SK-N-SH treated with all-trans-retinoic acid at 6 μM for 48 hours (cell line): Measurements from ENCODE around the gene PCED1A.

Source experiments
- ATAC-seq: fragments of 200-7000 bp; cut with Tn5 transposase; 3 replicates; pipeline ENCODE4 v1.9.1; 2020; ENCODE audit warnings: mild to moderate bottlenecking, moderate library complexity
- ARNTL ChIP-seq: fragments of 450-650 bp; formaldehyde crosslinking; IDR thresholded peaks from 2 replicates; pipeline ENCODE4 v1.5.0; 2020; ENCODE audit warnings: low read depth, mild to moderate bottlenecking, moderate library complexity, borderline replicate concordance
- BACH2 ChIP-seq: fragments of 250-450 bp; sonication (Bioruptor Pico); IDR thresholded peaks from 2 replicates; pipeline ENCODE4 v1.9.0; 2021; ENCODE audit warnings: mild to moderate bottlenecking, borderline replicate concordance
- CREB5 ChIP-seq: fragments of 250-450 bp; sonication (Bioruptor Pico); IDR thresholded peaks from 2 replicates; pipeline ENCODE4 v1.5.1; 2020; ENCODE audit warnings: low read depth, mild to moderate bottlenecking, moderate library complexity
- CSDC2 ChIP-seq: fragments of 250-450 bp; sonication (Bioruptor Pico); IDR thresholded peaks from 2 replicates; pipeline ENCODE4 v1.5.0; 2020; ENCODE audit warnings: mild to moderate bottlenecking, moderate library complexity
- CSRNP3 ChIP-seq: fragments of 250-450 bp; sonication (Bioruptor Pico); IDR thresholded peaks from 2 replicates; pipeline ENCODE4 v1.5.1; 2021; ENCODE audit warnings: mild to moderate bottlenecking, moderate library complexity
- ESRRG ChIP-seq: fragments of 250-450 bp; sonication (Bioruptor Pico); IDR thresholded peaks from 2 replicates; pipeline ENCODE4 v1.6.1; 2021; ENCODE audit warnings: mild to moderate bottlenecking
- GLIS3 ChIP-seq: fragments of 250-450 bp; sonication (Bioruptor Pico); IDR thresholded peaks from 2 replicates; pipeline ENCODE4 v1.5.0; 2020; ENCODE audit warnings: mild to moderate bottlenecking, moderate library complexity
- ISL1 ChIP-seq: fragments of 250-450 bp; sonication (Bioruptor Pico); IDR thresholded peaks from 2 replicates; pipeline ENCODE4 v2.1.2; 2022; ENCODE audit warnings: mild to moderate bottlenecking, moderate library complexity
- OSR1 ChIP-seq: fragments of 250-450 bp; sonication (Bioruptor Pico); IDR thresholded peaks from 2 replicates; pipeline ENCODE4 v1.8.0; 2022; ENCODE audit warnings: moderate library complexity, mild to moderate bottlenecking, inconsistent platforms
- PATZ1 ChIP-seq: fragments of 250-450 bp; sonication (Bioruptor Pico); IDR thresholded peaks from 2 replicates; pipeline ENCODE4 v1.8.0; 2020; ENCODE audit warnings: mild to moderate bottlenecking, moderate library complexity, borderline replicate concordance
- RARB ChIP-seq: fragments of 250-450 bp; sonication (Bioruptor Pico); IDR thresholded peaks from 2 replicates; pipeline ENCODE4 v1.8.0; 2021; ENCODE audit warnings: mild to moderate bottlenecking, moderate library complexity
- SNAI2 ChIP-seq: fragments of 250-450 bp; sonication (Bioruptor Pico); IDR thresholded peaks from 2 replicates; pipeline ENCODE4 v1.5.0; 2020; ENCODE audit warnings: mild to moderate bottlenecking, moderate library complexity
- TCF4 ChIP-seq: fragments of 250-450 bp; sonication (Bioruptor Pico); IDR thresholded peaks from 2 replicates; pipeline ENCODE4 v1.8.0; 2021; ENCODE audit warnings: mild to moderate bottlenecking, moderate library complexity, borderline replicate concordance
- TOX ChIP-seq: fragments of 250-450 bp; sonication (Bioruptor Pico); IDR thresholded peaks from 2 replicates; pipeline ENCODE4 v1.8.0; 2021; ENCODE audit warnings: mild to moderate bottlenecking, moderate library complexity, borderline replicate concordance
- TSHZ2 ChIP-seq: fragments of 250-450 bp; sonication (Bioruptor Pico); IDR thresholded peaks from 2 replicates; pipeline ENCODE4 v1.5.0; 2020; ENCODE audit warnings: mild to moderate bottlenecking, moderate library complexity
- ZC3H10 ChIP-seq: fragments of 250-450 bp; sonication (Bioruptor Pico); IDR thresholded peaks from 2 replicates; pipeline ENCODE4 v1.5.1; 2021; ENCODE audit warnings: mild to moderate bottlenecking, moderate library complexity
- ZFP3 ChIP-seq: fragments of 250-450 bp; sonication (Bioruptor Pico); IDR thresholded peaks from 2 replicates; pipeline ENCODE4 v1.5.0; 2020; ENCODE audit warnings: mild to moderate bottlenecking, moderate library complexity
- ZFP30 ChIP-seq: fragments of 450-650 bp; formaldehyde crosslinking; IDR thresholded peaks from 2 replicates; pipeline ENCODE4 v1.5.0; 2022; ENCODE audit warnings: mild to moderate bottlenecking, moderate library complexity
- ZNF565 ChIP-seq: fragments of 450-650 bp; formaldehyde crosslinking; conservative IDR thresholded peaks from 2 replicates; pipeline ENCODE4 v1.5.0; 2020; ENCODE audit warnings: low read depth, mild to moderate bottlenecking, moderate library complexity
- ZNF70 ChIP-seq: fragments of 450-650 bp; formaldehyde crosslinking; IDR thresholded peaks from 2 replicates; pipeline ENCODE4 v1.5.0; 2020; ENCODE audit warnings: mild to moderate bottlenecking, moderate library complexity
- ZNF8 ChIP-seq: fragments of 450-650 bp; formaldehyde crosslinking; IDR thresholded peaks from 2 replicates; pipeline ENCODE4 v1.5.0; 2020; ENCODE audit warnings: mild to moderate bottlenecking, moderate library complexity

PCED1A gene

GRCh38 chr20:2871661-2872458, 31.4 kb upstream of the PCED1A start:
- ATAC-seq: peak; percentile 30
- TF ChIP-seq OSR1 (CRISPR knock-in tag): no peak
- no peak for TF ChIP-seq PATZ1
- TF ChIP-seq GLIS3 (CRISPR knock-in tag): no peak
- no peak for TF ChIP-seq ZC3H10 (CRISPR knock-in tag)
- no peak for TF ChIP-seq ZFP30 (CRISPR knock-in tag)
- no peak for TF ChIP-seq ZNF70 (CRISPR knock-in tag)
- TF ChIP-seq TOX: no peak
- no peak for TF ChIP-seq SNAI2 (CRISPR knock-in tag)
- TF ChIP-seq ZFP3: no peak
- no peak for TF ChIP-seq TCF4 (CRISPR knock-in tag)
- TF ChIP-seq ESRRG (CRISPR knock-in tag): no peak
- no peak for TF ChIP-seq BACH2 (CRISPR knock-in tag)

- no peak for ATAC-seq
- TF ChIP-seq RARB (CRISPR knock-in tag) (no peak), ZFP3 (no peak), ARNTL (CRISPR knock-in tag) (no peak), TSHZ2 (CRISPR knock-in tag) (no peak), PATZ1 (no peak), ZC3H10 (CRISPR knock-in tag) (no peak), CSRNP3 (no peak), ESRRG (CRISPR knock-in tag) (no peak), OSR1 (CRISPR knock-in tag) (no peak), CSDC2 (CRISPR knock-in tag) (no peak), ZNF8 (CRISPR knock-in tag) (no peak), ZNF565 (no peak), TOX (no peak), TCF4 (CRISPR knock-in tag) (no peak), GLIS3 (CRISPR knock-in tag) (no peak), ZFP30 (CRISPR knock-in tag) (no peak), ISL1 (CRISPR knock-in tag) (no peak), SNAI2 (CRISPR knock-in tag) (no peak)
These were observed 30.6 kb upstream of the PCED1A start for GRCh38 chr20:2871111-2871465.

GRCh38 chr20:2869381-2869780, 28.9 kb upstream of the PCED1A start:
- no peak for ATAC-seq
- no peak for TF ChIP-seq TCF4 (CRISPR knock-in tag)
- TF ChIP-seq ZNF70 (CRISPR knock-in tag): no peak
- no peak for TF ChIP-seq ZNF565
- no peak for TF ChIP-seq BACH2 (CRISPR knock-in tag)
- no peak for TF ChIP-seq ARNTL (CRISPR knock-in tag)
- TF ChIP-seq GLIS3 (CRISPR knock-in tag): no peak
- TF ChIP-seq ZFP30 (CRISPR knock-in tag): no peak
- TF ChIP-seq ISL1 (CRISPR knock-in tag): no peak
- no peak for TF ChIP-seq TSHZ2 (CRISPR knock-in tag)
- TF ChIP-seq CREB5 (CRISPR knock-in tag): no peak
- TF ChIP-seq ESRRG (CRISPR knock-in tag): no peak
- TF ChIP-seq RARB (CRISPR knock-in tag): no peak
- TF ChIP-seq SNAI2 (CRISPR knock-in tag): no peak
- no peak for TF ChIP-seq CSRNP3
- no peak for TF ChIP-seq ZFP3
